GM12892 (cell line): ENCODE results near the gene C1QTNF9.

Experiments used
- POLR2A ChIP-seq: IDR thresholded peaks from 2 replicates; pipeline ENCODE4 v1.6.1; 2011; ENCODE audit warnings: low read depth, low read length, control low read depth
- POLR2AphosphoS5 ChIP-seq: IDR thresholded peaks from 2 replicates; pipeline ENCODE4 v1.6.1; 2011; ENCODE audit warnings: low read depth, low read length, control low read depth
- TAF1 ChIP-seq: IDR thresholded peaks from 2 replicates; pipeline ENCODE4 v1.6.1; 2011; ENCODE audit warnings: low read depth, mild to moderate bottlenecking, control low read depth, low read length, borderline replicate concordance

GRCh38 chr13:24287748-24288287 lies 21.6 kb upstream of the C1QTNF9 start:
- TF ChIP-seq POLR2AphosphoS5 = no peak
- no peak for TF ChIP-seq TAF1
- TF ChIP-seq POLR2A = no peak
